ENCODE results near the gene ITGB7.

DNA sequence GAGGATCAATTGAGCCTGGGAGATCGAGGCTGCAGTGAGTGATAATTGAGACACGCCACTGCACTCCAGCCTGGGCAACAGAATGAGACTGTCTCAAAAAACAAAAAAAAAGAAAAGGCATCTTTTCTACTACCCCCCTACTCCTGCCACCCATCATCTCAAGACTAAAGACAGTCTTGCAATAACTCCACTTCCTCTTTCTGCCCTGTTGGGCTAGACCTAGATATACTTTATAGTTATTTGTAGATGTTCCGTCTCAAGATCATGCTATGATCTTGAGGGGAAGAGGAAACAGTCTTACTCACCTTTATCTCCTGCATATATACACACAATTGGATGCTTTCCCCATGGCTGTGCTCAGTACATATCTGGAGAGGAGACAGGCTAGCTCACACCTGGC is 48.9 kb upstream of the ITGB7 start:
- TF ChIP-seq, protein P1, sequence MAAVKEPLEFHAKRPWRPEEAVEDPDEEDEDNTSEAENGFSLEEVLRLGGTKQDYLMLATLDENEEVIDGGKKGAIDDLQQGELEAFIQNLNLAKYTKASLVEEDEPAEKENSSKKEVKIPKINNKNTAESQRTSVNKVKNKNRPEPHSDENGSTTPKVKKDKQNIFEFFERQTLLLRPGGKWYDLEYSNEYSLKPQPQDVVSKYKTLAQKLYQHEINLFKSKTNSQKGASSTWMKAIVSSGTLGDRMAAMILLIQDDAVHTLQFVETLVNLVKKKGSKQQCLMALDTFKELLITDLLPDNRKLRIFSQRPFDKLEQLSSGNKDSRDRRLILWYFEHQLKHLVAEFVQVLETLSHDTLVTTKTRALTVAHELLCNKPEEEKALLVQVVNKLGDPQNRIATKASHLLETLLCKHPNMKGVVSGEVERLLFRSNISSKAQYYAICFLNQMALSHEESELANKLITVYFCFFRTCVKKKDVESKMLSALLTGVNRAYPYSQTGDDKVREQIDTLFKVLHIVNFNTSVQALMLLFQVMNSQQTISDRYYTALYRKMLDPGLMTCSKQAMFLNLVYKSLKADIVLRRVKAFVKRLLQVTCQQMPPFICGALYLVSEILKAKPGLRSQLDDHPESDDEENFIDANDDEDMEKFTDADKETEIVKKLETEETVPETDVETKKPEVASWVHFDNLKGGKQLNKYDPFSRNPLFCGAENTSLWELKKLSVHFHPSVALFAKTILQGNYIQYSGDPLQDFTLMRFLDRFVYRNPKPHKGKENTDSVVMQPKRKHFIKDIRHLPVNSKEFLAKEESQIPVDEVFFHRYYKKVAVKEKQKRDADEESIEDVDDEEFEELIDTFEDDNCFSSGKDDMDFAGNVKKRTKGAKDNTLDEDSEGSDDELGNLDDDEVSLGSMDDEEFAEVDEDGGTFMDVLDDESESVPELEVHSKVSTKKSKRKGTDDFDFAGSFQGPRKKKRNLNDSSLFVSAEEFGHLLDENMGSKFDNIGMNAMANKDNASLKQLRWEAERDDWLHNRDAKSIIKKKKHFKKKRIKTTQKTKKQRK (IDR thresholded peaks at IDR 0.05; ENCODE audit: low read depth, low read length), result no peak
- TF ChIP-seq RBBP5 (conservative IDR thresholded peaks at IDR 0.05) (no peak), YY1 (IDR thresholded peaks at IDR 0.05; ENCODE audit: low read depth, low read length) (no peak), POLR2AphosphoS5 (IDR thresholded peaks at IDR 0.05; ENCODE audit: low read length) (no peak), POLR2A (IDR thresholded peaks at IDR 0.05; ENCODE audit: low read depth, low read length) (no peak), CBX3 (IDR thresholded peaks at IDR 0.05; ENCODE audit: borderline replicate concordance, low read depth) (no peak)
- TF ChIP-seq, protein P2, sequence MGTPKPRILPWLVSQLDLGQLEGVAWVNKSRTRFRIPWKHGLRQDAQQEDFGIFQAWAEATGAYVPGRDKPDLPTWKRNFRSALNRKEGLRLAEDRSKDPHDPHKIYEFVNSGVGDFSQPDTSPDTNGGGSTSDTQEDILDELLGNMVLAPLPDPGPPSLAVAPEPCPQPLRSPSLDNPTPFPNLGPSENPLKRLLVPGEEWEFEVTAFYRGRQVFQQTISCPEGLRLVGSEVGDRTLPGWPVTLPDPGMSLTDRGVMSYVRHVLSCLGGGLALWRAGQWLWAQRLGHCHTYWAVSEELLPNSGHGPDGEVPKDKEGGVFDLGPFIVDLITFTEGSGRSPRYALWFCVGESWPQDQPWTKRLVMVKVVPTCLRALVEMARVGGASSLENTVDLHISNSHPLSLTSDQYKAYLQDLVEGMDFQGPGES (IDR thresholded peaks at IDR 0.05), result no peak
- TF ChIP-seq, protein P3, sequence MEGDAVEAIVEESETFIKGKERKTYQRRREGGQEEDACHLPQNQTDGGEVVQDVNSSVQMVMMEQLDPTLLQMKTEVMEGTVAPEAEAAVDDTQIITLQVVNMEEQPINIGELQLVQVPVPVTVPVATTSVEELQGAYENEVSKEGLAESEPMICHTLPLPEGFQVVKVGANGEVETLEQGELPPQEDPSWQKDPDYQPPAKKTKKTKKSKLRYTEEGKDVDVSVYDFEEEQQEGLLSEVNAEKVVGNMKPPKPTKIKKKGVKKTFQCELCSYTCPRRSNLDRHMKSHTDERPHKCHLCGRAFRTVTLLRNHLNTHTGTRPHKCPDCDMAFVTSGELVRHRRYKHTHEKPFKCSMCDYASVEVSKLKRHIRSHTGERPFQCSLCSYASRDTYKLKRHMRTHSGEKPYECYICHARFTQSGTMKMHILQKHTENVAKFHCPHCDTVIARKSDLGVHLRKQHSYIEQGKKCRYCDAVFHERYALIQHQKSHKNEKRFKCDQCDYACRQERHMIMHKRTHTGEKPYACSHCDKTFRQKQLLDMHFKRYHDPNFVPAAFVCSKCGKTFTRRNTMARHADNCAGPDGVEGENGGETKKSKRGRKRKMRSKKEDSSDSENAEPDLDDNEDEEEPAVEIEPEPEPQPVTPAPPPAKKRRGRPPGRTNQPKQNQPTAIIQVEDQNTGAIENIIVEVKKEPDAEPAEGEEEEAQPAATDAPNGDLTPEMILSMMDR (IDR thresholded peaks at IDR 0.05 in 2 of 3, conservative IDR thresholded peaks at IDR 0.05 in 1 of 3; ENCODE audit: control insufficient read depth in 2 of 3, extremely low read depth in 1 of 3, insufficient read depth in 1 of 3, low read depth in 3 of 3, low read length in 3 of 3), result no peak

Measured in GM12878 (cell line).